ENCODE results near the gene NOL6. TPM values are rescaled to one million over a fixed set of nuclear protein-coding genes. Genes with fewer than 3 reads are reported as not detected.

The NOL6 gene
- total and polyA plus RNA-seq, 9 donors: 16.8 to 30.0 (median 22.8) TPM

DNA sequence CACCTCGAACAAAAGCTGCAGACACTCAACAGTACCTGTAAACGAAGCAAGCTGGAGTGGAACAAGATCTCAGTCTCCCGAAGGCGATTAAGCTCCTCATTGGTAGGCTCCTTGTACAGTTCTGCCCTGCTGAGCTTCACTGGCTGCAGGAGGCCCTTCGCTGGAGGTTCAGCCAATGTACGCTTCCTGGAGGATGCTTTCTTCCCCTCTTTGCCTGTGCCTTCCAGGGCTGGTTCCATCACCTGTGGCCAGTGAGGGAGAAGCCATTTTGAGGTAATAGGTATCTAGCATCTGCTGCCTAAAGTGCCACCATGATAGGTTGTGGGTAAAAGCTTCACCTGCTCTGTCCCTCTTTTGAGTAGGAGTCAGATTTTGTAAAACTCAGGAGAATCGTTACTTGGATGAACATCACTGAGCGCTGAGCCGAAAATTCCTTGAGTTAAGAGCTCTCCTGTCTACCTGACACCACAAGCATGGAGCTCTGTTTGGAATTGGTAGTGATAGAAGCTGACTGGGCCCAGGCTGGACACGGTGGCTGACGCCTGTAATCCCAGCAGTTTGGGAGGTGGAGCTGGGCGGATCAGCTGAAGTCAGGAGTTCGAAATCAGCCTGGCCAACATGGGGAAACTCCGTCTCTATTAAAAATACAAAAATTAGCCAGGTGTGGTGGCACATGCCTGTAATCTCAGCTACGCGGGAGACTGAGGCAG is 1.4 kb downstream of the NOL6 start:
- no peaks in the 10 kb centered on the region for H3K9me3 ChIP-seq (replicated peaks; ENCODE audit: control insufficient read depth, low read depth, low read length)
- H3K4me3 ChIP-seq (ENCODE audit: low read length): peak overlapping the region; percentile 97
- no peaks in the 10 kb centered on the region for H3K27me3 ChIP-seq (ENCODE audit: control insufficient read depth, insufficient read depth, low read length)
- no peak overlapping the region for H3K27ac ChIP-seq (ENCODE audit: low read length)
- 86% methylated on average over 12 of the region's 16 CpGs for WGBS (ENCODE audit: insufficient coverage)
- peaks cover 45% of the 10 kb centered on the region for H3K36me3 ChIP-seq (ENCODE audit: control insufficient read depth, insufficient read depth, low read length)
- DNase-seq: no peak
- peaks cover 13% of the 10 kb centered on the region for H3K4me1 ChIP-seq (ENCODE audit: control insufficient read depth, insufficient read depth, low read length)

DNA sequence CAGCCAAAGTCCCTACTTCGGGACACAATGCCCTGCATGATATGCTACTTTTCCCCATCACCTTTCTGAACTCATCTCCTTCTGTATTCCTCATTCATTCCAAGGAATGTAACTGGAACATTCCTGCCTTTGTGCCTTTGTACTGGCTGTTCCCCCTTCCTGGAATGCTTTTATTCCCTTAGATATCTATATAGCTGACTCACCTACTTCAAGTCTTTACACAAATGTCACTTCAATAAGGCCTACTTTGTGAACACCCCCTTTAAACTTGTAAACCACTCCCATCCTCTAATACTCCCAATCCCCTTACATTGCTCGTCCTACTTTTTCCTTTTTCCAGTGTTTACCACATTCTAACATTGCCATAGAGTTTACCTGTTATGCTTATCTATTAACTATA is 2.4 kb downstream of the NOL6 start:
- Histone ChIP-seq H3K4me3 (ENCODE audit: low read length) (no peak overlapping the region), H3K36me3 (ENCODE audit: control insufficient read depth, insufficient read depth, low read length) (peaks cover 54% of the 10 kb centered on the region), H3K9me3 (replicated peaks; ENCODE audit: control insufficient read depth, low read depth, low read length) (no peaks in the 10 kb centered on the region), H3K27me3 (ENCODE audit: control insufficient read depth, insufficient read depth, low read length) (no peaks in the 10 kb centered on the region), H3K27ac (ENCODE audit: low read length) (no peak overlapping the region), H3K4me1 (ENCODE audit: control insufficient read depth, insufficient read depth, low read length) (peaks cover 13% of the 10 kb centered on the region)
- WGBS (ENCODE audit: insufficient coverage): 85% methylated on average over 2 of the region's 2 CpGs
- no peak for DNase-seq

DNA sequence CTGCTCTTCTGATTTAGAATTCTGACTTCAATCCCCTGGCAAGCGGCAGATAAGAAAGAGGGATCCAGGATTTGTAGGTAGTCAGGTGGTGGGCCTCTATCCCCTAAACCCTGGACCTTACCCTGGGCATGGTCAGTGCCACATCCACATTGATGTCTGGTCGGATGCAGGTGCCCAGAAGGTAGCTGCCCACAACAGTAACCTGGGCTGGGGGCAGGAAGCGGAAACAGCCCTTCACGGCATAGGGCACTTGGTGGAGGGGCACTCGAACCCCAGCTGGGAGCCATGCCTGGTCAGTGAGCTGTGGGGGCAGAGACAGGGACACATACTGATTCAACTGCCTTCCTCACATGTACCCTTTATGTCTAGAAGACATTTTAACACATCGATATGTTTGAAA is 3.8 kb downstream of the NOL6 start:
- H3K27ac ChIP-seq (ENCODE audit: low read length): no peak overlapping the region
- no peaks in the 10 kb centered on the region for H3K27me3 ChIP-seq (ENCODE audit: control insufficient read depth, insufficient read depth, low read length)
- peaks cover 69% of the 10 kb centered on the region for H3K36me3 ChIP-seq (ENCODE audit: control insufficient read depth, insufficient read depth, low read length)
- no peak overlapping the region for H3K4me3 ChIP-seq (ENCODE audit: low read length)
- peaks cover 13% of the 10 kb centered on the region for H3K4me1 ChIP-seq (ENCODE audit: control insufficient read depth, insufficient read depth, low read length)
- WGBS (ENCODE audit: insufficient coverage): 83% methylated on average over 3 of the region's 6 CpGs
- no peaks in the 10 kb centered on the region for H3K9me3 ChIP-seq (replicated peaks; ENCODE audit: control insufficient read depth, low read depth, low read length)
- DNase-seq: no peak

DNA sequence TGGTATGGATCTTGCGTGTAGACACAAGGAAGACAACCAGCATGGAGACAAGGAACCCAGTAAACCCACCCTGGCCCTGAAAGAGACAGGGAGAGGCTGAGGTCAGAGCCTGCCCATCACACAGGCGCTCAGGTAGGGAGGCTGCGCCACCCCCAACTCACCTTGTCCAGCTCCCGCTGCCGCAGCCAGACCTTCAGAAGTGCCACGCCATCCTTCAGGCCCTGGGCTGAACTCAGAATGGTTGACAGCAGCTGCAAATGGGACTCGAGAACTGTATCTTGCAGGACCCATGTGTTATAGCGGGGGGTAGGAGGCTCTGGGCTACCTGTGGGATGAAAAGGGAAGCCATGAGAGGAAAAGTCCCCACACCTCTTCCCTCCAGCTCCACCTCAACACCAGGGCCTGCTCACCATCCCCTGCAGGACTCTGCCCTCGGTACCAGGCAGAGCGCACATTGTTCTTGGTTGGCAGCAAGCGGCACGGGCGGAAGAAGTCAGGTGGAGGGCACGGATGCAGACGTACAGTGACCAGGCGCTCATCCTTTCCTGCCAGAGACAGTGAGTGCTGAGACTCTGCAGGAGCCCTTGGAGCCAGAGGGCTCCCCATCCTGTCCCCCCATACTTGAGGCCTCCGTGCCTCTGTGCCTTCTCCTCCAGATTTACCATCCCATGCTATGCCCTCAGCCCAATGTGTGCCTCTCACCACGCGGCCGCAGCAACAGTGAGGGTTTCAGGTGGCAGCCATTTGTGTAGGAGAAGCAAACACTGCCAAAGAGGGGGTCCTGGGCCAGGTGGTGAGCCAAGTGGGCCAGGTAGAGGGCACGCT is 4.7 kb downstream of the NOL6 start:
- Histone ChIP-seq H3K9me3 (replicated peaks; ENCODE audit: control insufficient read depth, low read depth, low read length) (no peaks in the 10 kb centered on the region), H3K4me1 (ENCODE audit: control insufficient read depth, insufficient read depth, low read length) (peaks cover 10% of the 10 kb centered on the region), H3K4me3 (ENCODE audit: low read length) (no peak overlapping the region), H3K27me3 (ENCODE audit: control insufficient read depth, insufficient read depth, low read length) (no peaks in the 10 kb centered on the region), H3K27ac (ENCODE audit: low read length) (no peak overlapping the region), H3K36me3 (ENCODE audit: control insufficient read depth, insufficient read depth, low read length) (peaks cover 78% of the 10 kb centered on the region)
- DNase-seq: no peak
- 94% methylated on average over 12 of the region's 21 CpGs for WGBS (ENCODE audit: insufficient coverage)

DNA sequence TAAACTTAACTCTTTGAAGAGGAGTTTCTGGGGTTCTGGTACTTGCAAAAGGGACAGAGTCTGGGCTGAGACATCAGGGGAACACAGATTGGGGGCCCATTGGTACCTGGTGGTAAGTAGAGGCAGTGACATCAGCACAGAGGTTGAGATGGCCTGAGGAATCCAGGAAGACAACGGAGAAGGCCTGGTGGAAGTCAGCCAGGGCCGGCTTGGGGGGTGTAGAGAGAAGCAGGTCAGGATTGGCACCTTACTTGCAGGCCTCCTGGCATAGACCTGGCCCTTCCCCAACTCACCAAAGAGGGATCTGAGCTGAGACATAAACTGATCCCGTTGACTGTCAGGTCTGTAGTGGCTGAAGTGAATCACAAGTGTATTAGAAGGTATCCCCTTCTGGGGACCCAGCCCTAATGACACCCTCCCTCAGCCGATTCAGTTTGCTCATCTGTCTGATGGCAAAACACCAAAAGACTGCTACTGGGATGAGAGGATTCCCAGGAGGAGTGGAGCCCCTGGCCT is 5.5 kb downstream of the NOL6 start:
- Histone ChIP-seq H3K27me3 (ENCODE audit: control insufficient read depth, insufficient read depth, low read length) (no peaks in the 10 kb centered on the region), H3K4me1 (ENCODE audit: control insufficient read depth, insufficient read depth, low read length) (peaks cover 10% of the 10 kb centered on the region), H3K36me3 (ENCODE audit: control insufficient read depth, insufficient read depth, low read length) (peaks cover 85% of the 10 kb centered on the region), H3K4me3 (ENCODE audit: low read length) (no peak overlapping the region), H3K27ac (ENCODE audit: low read length) (no peak overlapping the region), H3K9me3 (replicated peaks; ENCODE audit: control insufficient read depth, low read depth, low read length) (no peaks in the 10 kb centered on the region)
- WGBS (ENCODE audit: insufficient coverage): no CpG with 5 or more reads among the region's 4 CpGs
- DNase-seq: no peak

DNA sequence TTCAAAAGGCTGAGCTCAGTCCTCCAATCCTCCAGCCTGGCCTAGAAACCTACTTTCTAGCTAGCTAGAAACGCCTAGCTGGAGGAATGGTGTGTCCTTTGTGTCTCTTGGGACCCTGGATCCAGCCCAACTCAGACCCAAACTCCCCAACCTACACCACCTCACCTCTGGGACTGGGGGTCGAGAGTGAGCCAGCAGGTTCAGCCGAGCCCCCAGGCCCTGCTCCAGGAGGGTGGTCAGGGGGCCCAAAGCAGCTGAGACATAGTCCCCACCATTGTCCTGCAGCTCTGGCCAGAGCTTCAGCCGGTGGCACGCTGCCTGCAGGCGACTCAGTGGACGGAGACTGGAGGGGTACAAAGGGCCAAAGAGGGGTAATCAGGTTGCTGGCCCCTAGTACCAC is 6.2 kb downstream of the NOL6 start:
- no peaks in the 10 kb centered on the region for H3K9me3 ChIP-seq (replicated peaks; ENCODE audit: control insufficient read depth, low read depth, low read length)
- 83% methylated on average over 4 of the region's 7 CpGs for WGBS (ENCODE audit: insufficient coverage)
- H3K4me3 ChIP-seq (ENCODE audit: low read length): no peak overlapping the region
- peaks cover 3% of the 10 kb centered on the region for H3K4me1 ChIP-seq (ENCODE audit: control insufficient read depth, insufficient read depth, low read length)
- H3K27ac ChIP-seq (ENCODE audit: low read length): no peak overlapping the region
- no peak for DNase-seq
- H3K36me3 ChIP-seq (ENCODE audit: control insufficient read depth, insufficient read depth, low read length): peaks cover 93% of the 10 kb centered on the region
- H3K27me3 ChIP-seq (ENCODE audit: control insufficient read depth, insufficient read depth, low read length): no peaks in the 10 kb centered on the region

DNA sequence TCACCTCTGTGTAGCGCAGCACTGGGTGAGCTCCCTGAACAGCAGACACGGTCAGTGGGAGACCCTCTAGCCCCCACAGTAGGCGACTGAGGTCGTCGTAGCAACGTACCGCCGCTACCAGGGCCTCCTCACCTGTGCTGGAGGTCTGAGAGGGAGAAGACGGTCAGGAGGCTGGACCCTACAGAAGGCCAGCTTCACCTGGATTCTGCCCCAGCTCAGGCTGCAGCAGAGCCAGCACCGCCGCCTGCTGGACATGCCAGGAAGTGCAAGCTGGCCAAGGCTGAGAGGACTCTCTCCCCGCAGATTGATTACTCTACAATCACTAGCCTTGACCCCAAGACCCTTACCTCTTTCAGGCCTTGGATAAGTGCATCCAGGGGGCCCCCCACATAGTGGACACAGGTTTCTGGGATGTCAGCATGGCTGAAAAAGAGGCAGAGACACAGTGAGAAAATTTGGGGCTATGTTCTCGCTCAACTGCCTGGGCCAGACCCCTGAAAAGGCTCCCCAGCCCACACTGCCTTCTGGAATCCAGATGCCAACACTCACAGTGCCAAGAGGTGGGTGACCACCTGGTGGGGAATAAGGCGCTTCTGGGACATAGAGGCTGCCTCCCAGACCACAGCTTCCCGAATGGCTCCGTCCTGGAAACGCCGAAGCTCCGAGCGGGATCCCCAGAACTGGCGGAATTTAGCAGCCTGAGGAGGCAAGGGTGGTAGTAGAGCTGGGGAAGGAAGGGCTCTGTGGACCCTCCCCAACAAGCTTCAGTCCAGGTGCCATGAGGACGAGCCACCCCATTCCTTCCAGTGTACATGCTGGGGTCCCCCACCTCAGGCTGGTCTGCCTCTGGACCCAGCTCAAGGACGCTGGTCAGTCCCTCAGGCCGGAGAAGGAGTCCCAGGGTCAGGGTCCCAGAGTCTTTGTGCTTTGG is 6.9 kb downstream of the NOL6 start:
- no peak overlapping the region for H3K27ac ChIP-seq (ENCODE audit: low read length)
- no peaks in the 10 kb centered on the region for H3K9me3 ChIP-seq (replicated peaks; ENCODE audit: control insufficient read depth, low read depth, low read length)
- H3K27me3 ChIP-seq (ENCODE audit: control insufficient read depth, insufficient read depth, low read length): no peaks in the 10 kb centered on the region
- 56% methylated on average over 11 of the region's 24 CpGs for WGBS (ENCODE audit: insufficient coverage)
- DNase-seq: peak; percentile 33
- H3K4me1 ChIP-seq (ENCODE audit: control insufficient read depth, insufficient read depth, low read length): no peaks in the 10 kb centered on the region
- H3K36me3 ChIP-seq (ENCODE audit: control insufficient read depth, insufficient read depth, low read length): peaks cover 97% of the 10 kb centered on the region
- no peak overlapping the region for H3K4me3 ChIP-seq (ENCODE audit: low read length)

DNA sequence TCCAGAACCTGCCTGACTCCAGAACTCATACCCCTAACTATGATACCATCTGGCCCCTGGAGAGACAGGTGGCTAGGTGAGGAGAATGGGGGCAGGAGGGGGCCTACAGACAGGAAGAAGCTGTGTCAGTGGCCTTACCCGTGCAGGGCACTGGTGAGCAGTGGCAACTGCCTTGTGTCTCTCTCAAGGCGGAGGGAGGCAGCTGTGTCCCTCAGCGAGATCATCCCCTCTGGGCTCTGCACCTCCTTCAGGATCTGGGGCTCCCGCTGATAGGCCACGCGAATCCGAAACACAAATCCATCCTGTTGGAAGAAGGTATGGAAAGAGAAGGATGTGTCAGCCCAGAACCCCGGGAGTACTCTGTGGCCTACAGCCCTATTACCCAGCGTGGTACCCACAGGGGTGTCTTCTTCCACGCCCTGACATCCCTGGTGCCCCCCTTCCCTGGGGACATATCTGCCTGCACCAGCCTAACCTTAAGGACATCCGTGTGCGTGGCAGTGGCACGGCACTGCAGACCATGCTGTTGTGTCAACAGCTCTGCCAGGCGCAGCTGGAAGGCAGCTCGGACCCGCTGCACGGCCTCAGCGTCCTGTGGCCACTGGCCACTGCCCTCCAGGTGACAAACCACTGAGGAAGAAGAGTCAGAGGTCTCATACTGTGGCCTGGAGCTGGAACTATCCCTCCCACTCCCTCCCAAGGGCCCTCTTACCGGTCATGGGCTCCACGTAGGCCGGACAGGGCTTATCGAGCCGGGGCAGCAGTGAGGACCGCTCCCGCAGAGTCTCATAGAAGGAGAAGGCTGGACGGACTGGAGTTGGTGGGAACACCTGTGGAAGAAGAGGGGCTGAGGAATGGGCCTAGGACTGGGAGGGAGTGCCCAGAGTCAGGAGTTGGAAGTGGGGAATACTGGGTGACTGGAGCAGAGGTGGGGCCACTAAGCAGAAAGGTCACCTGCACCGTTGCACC is 7.8 kb downstream of the NOL6 start:
- 96% methylated on average over 18 of the region's 27 CpGs for WGBS (ENCODE audit: insufficient coverage)
- Histone ChIP-seq H3K4me3 (ENCODE audit: low read length) (no peak overlapping the region), H3K27ac (ENCODE audit: low read length) (no peak overlapping the region), H3K4me1 (ENCODE audit: control insufficient read depth, insufficient read depth, low read length) (no peaks in the 10 kb centered on the region), H3K27me3 (ENCODE audit: control insufficient read depth, insufficient read depth, low read length) (no peaks in the 10 kb centered on the region), H3K36me3 (ENCODE audit: control insufficient read depth, insufficient read depth, low read length) (peaks cover 88% of the 10 kb centered on the region), H3K9me3 (replicated peaks; ENCODE audit: control insufficient read depth, low read depth, low read length) (no peaks in the 10 kb centered on the region)
- DNase-seq: no peak

DNA sequence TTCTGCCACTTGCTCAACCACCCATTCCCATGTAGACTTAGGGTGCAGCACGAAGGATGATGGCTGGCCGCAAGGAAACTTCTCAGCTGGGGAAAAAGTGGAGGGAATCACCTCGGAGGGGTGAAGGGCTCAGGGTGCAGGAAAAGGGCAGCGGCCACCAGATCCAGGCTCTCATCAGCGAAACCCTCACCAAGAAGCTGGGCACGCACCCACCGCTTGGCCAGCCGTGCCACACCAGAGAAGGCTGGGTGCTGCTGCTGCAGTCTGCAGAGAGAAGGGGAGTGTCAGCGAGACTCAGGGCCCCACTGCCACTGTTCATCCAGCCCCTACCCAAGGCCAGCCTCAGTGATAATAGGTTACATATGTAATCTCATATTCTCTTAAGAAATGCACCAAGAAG is 8.6 kb downstream of the NOL6 start:
- Histone ChIP-seq H3K27ac (ENCODE audit: low read length) (no peak overlapping the region), H3K36me3 (ENCODE audit: control insufficient read depth, insufficient read depth, low read length) (peaks cover 86% of the 10 kb centered on the region), H3K4me3 (ENCODE audit: low read length) (no peak overlapping the region), H3K27me3 (ENCODE audit: control insufficient read depth, insufficient read depth, low read length) (no peaks in the 10 kb centered on the region), H3K4me1 (ENCODE audit: control insufficient read depth, insufficient read depth, low read length) (no peaks in the 10 kb centered on the region), H3K9me3 (replicated peaks; ENCODE audit: control insufficient read depth, low read depth, low read length) (no peaks in the 10 kb centered on the region)
- DNase-seq: no peak
- 97% methylated on average over 7 of the region's 9 CpGs for WGBS (ENCODE audit: insufficient coverage)

Data from muscle of leg (tissue), 11 donors.